ENCODE results near the gene PDE4B. TPM values are rescaled to one million over a fixed set of nuclear protein-coding genes. Genes with fewer than 3 reads are reported as not detected.

The PDE4B gene
- total RNA-seq, 1 donor from 2014 or later = 1.2 TPM

GRCh38 chr1:66292305-66292704, 499.6 kb downstream of the PDE4B start:
- Histone ChIP-seq H3K4me2 (no peak overlapping the region), H2AFZ (replicated peaks) (no peak overlapping the region), H3K4me1 (no peaks in the 10 kb centered on the region), H3K79me2 (ENCODE audit: low read depth) (no peaks in the 10 kb centered on the region), H3F3A (ENCODE audit: low read depth) (no peaks in the 10 kb centered on the region), H4K20me1 (ENCODE audit: low read depth) (no peaks in the 10 kb centered on the region), H3K9ac (no peak overlapping the region), H3K27ac (no peak overlapping the region), H3K36me3 (no peaks in the 10 kb centered on the region), H3K27me3 (no peaks in the 10 kb centered on the region), H3K4me3 (no peak overlapping the region), H3K9me3 (ENCODE audit: low read depth) (no peaks in the 10 kb centered on the region)
- TF ChIP-seq EZH2 (IDR thresholded peaks at IDR 0.05) = no peak
- no peak for TF ChIP-seq CTCF (IDR thresholded peaks at IDR 0.05)
- TF ChIP-seq EZH2phosphoT487 (IDR thresholded peaks at IDR 0.05) = no peak
- no peaks in the 10 kb centered on the region for H3K9me3 Mint-ChIP-seq
- H3K4me3 Mint-ChIP-seq = no peak overlapping the region
- no peaks in the 10 kb centered on the region for H3K27me3 Mint-ChIP-seq (ENCODE audit: insufficient read depth, low read depth)
- no peaks in the 10 kb centered on the region for H3K36me3 Mint-ChIP-seq
- no peak for DNase-seq (ENCODE audit: low spot score)
- peaks cover 4% of the 10 kb centered on the region for H3K4me1 Mint-ChIP-seq
- H3K27ac Mint-ChIP-seq = no peak overlapping the region

DNA sequence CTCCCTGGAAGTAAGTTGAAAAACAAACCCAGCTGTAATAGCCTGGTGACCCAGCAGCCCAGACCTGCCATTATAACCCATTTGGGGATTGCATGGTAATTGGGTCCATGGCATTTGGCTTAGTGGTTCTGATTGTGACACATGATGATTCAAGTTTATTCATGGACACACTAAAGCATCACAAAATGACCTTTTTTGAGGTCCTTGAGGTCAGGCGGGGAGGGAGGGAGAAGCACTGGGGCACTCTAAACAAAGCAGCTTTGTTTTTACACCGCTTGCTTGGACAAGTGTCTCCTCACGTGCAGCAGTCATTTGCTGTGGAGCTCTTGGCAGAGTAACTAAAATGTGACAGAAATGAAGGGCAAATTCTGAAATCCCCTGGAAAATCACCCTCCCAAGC, 500.2 kb downstream of the PDE4B start:
- H3K4me3 ChIP-seq = no peak overlapping the region
- DNase-seq (ENCODE audit: low spot score) = no peak

GRCh38 chr1:66294707-66295370, 502.1 kb downstream of the PDE4B start:
- Histone ChIP-seq H3K27me3 (no peaks in the 10 kb centered on the region), H3K4me3 (no peak overlapping the region), H3K36me3 (no peaks in the 10 kb centered on the region), H3K27ac (no peak overlapping the region), H3F3A (ENCODE audit: low read depth) (no peaks in the 10 kb centered on the region), H4K20me1 (ENCODE audit: low read depth) (no peaks in the 10 kb centered on the region), H3K79me2 (ENCODE audit: low read depth) (no peaks in the 10 kb centered on the region), H3K4me1 (no peaks in the 10 kb centered on the region), H3K4me2 (no peak overlapping the region), H3K9me3 (ENCODE audit: low read depth) (no peaks in the 10 kb centered on the region), H3K9ac (no peak overlapping the region), H2AFZ (replicated peaks) (no peak overlapping the region)
- Mint-ChIP-seq H3K27me3 (ENCODE audit: insufficient read depth, low read depth) (no peaks in the 10 kb centered on the region), H3K27ac (no peak overlapping the region), H3K36me3 (no peaks in the 10 kb centered on the region), H3K4me3 (no peak overlapping the region), H3K9me3 (no peaks in the 10 kb centered on the region), H3K4me1 (peaks cover 4% of the 10 kb centered on the region)
- DNase-seq (ENCODE audit: low spot score) = no peak
- TF ChIP-seq EZH2 (IDR thresholded peaks at IDR 0.05) = no peak
- no peak for TF ChIP-seq CTCF (IDR thresholded peaks at IDR 0.05)
- TF ChIP-seq EZH2phosphoT487 (IDR thresholded peaks at IDR 0.05) = no peak

More for the DNA sequence above, 500.2 kb downstream of the PDE4B start:
- H3K4me2 ChIP-seq = no peak overlapping the region
- no peaks in the 10 kb centered on the region for H3F3A ChIP-seq (ENCODE audit: low read depth)
- Mint-ChIP-seq H3K27ac (no peak overlapping the region), H3K36me3 (no peaks in the 10 kb centered on the region), H3K27me3 (ENCODE audit: insufficient read depth, low read depth) (no peaks in the 10 kb centered on the region), H3K4me3 (no peak overlapping the region), H3K9me3 (no peaks in the 10 kb centered on the region), H3K4me1 (peaks cover 4% of the 10 kb centered on the region)
- H4K20me1 ChIP-seq (ENCODE audit: low read depth) = no peaks in the 10 kb centered on the region
- no peak overlapping the region for H2AFZ ChIP-seq (replicated peaks)
- no peaks in the 10 kb centered on the region for H3K36me3 ChIP-seq
- no peaks in the 10 kb centered on the region for H3K79me2 ChIP-seq (ENCODE audit: low read depth)
- no peaks in the 10 kb centered on the region for H3K4me1 ChIP-seq
- no peaks in the 10 kb centered on the region for H3K27me3 ChIP-seq
- TF ChIP-seq EZH2phosphoT487 (IDR thresholded peaks at IDR 0.05) = no peak
- TF ChIP-seq EZH2 (IDR thresholded peaks at IDR 0.05) = no peak
- H3K27ac ChIP-seq = no peak overlapping the region
- H3K9ac ChIP-seq = no peak overlapping the region
- H3K9me3 ChIP-seq (ENCODE audit: low read depth) = no peaks in the 10 kb centered on the region

DNA sequence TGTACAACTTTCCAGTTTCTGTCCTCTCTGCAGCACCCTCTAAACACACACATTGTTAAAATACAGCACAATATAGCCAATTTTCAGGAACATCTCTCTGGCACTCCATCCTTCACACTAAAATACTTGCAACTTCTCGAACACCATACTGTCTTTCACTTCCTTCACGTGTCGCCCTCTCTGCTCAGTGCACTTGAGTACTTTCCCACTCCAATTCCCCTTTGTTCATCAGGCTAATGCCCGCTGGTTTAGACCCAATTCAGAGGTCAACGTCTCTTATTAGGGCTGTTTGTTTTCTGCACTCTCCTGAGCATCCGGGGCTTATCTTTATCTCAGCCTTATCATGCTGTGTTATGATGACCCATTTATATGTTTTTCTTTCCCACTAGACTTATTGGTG, 503.1 kb downstream of the PDE4B start:
- H3K4me1 Mint-ChIP-seq = peaks cover 4% of the 10 kb centered on the region
- DNase-seq (ENCODE audit: low spot score) = no peak
- Histone ChIP-seq H3K9me3 (ENCODE audit: low read depth) (no peaks in the 10 kb centered on the region), H3K4me3 (no peak overlapping the region), H3F3A (ENCODE audit: low read depth) (no peaks in the 10 kb centered on the region), H4K20me1 (ENCODE audit: low read depth) (no peaks in the 10 kb centered on the region), H3K4me1 (no peaks in the 10 kb centered on the region), H3K79me2 (ENCODE audit: low read depth) (no peaks in the 10 kb centered on the region), H3K36me3 (no peaks in the 10 kb centered on the region), H3K4me2 (no peak overlapping the region), H3K27ac (no peak overlapping the region), H3K27me3 (no peaks in the 10 kb centered on the region), H3K9ac (no peak overlapping the region), H2AFZ (replicated peaks) (no peak overlapping the region)
- H3K9me3 Mint-ChIP-seq = no peaks in the 10 kb centered on the region
- no peak overlapping the region for H3K4me3 Mint-ChIP-seq
- no peaks in the 10 kb centered on the region for H3K27me3 Mint-ChIP-seq (ENCODE audit: insufficient read depth, low read depth)
- no peak for TF ChIP-seq EZH2 (IDR thresholded peaks at IDR 0.05)
- H3K27ac Mint-ChIP-seq = no peak overlapping the region
- no peaks in the 10 kb centered on the region for H3K36me3 Mint-ChIP-seq
